ENCODE measurements around the gene GAK.

GAK gene

GRCh38 chr4:844752-845232, 87.3 kb downstream of the GAK start:
- in situ Hi-C loops (cut with MboI; ENCODE audit: low pct_unique_long_range_greater_than_20kb, low sequenced_read_pairs), result no loop called here
- no peak for DNase-seq

GRCh38 chr4:839675-840443, 92.3 kb downstream of the GAK start:
- no peak for DNase-seq
- in situ Hi-C loops (cut with MboI; ENCODE audit: low pct_unique_long_range_greater_than_20kb, low sequenced_read_pairs), result no loop called here

- in situ Hi-C loops (cut with MboI; ENCODE audit: low pct_unique_long_range_greater_than_20kb, low sequenced_read_pairs), result no loop called here
- no peak for DNase-seq
These were observed 94.3 kb downstream of the GAK start for GRCh38 chr4:837772-838171.

- in situ Hi-C loops (cut with MboI; ENCODE audit: low pct_unique_long_range_greater_than_20kb, low sequenced_read_pairs), result no loop called here
- no peak for DNase-seq
These were observed 95.3 kb downstream of the GAK start for GRCh38 chr4:836750-837301.

GRCh38 chr4:836003-836511, 96.1 kb downstream of the GAK start:
- DNase-seq, result no peak
- in situ Hi-C loops (cut with MboI; ENCODE audit: low pct_unique_long_range_greater_than_20kb, low sequenced_read_pairs), result no loop called here

GRCh38 chr4:835148-836002, 96.7 kb downstream of the GAK start:
- no peak for DNase-seq
- in situ Hi-C loops (cut with MboI; ENCODE audit: low pct_unique_long_range_greater_than_20kb, low sequenced_read_pairs), result no loop called here

- no peak for DNase-seq
- in situ Hi-C loops (cut with MboI; ENCODE audit: low pct_unique_long_range_greater_than_20kb, low sequenced_read_pairs), result no loop called here
These were observed 97.6 kb downstream of the GAK start for GRCh38 chr4:834368-835147.

- DNase-seq, result no peak
- in situ Hi-C loops (cut with MboI; ENCODE audit: low pct_unique_long_range_greater_than_20kb, low sequenced_read_pairs), result no loop called here
These were observed 98.3 kb downstream of the GAK start for GRCh38 chr4:833731-834367.

GRCh38 chr4:833156-833555, 99.0 kb downstream of the GAK start:
- no peak for DNase-seq
- in situ Hi-C loops (cut with MboI; ENCODE audit: low pct_unique_long_range_greater_than_20kb, low sequenced_read_pairs), result no loop called here

GRCh38 chr4:832536-832935, 99.6 kb downstream of the GAK start:
- no peak for DNase-seq
- in situ Hi-C loops (cut with MboI; ENCODE audit: low pct_unique_long_range_greater_than_20kb, low sequenced_read_pairs), result no loop called here

- no peak for DNase-seq
- in situ Hi-C loops (cut with MboI; ENCODE audit: low pct_unique_long_range_greater_than_20kb, low sequenced_read_pairs), result no loop called here
These were observed 100.0 kb downstream of the GAK start for GRCh38 chr4:832108-832507.

- DNase-seq, result no peak
- in situ Hi-C loops (cut with MboI; ENCODE audit: low pct_unique_long_range_greater_than_20kb, low sequenced_read_pairs), result no loop called here
These were observed 100.7 kb downstream of the GAK start for GRCh38 chr4:831483-831805.

GRCh38 chr4:830601-831482, 101.3 kb downstream of the GAK start:
- in situ Hi-C loops (cut with MboI; ENCODE audit: low pct_unique_long_range_greater_than_20kb, low sequenced_read_pairs), result no loop called here
- DNase-seq, result no peak

- in situ Hi-C loops (cut with MboI; ENCODE audit: low pct_unique_long_range_greater_than_20kb, low sequenced_read_pairs), result no loop called here
- DNase-seq, result no peak
These were observed 102.1 kb downstream of the GAK start for GRCh38 chr4:829761-830600.

GRCh38 chr4:829291-829690, 102.8 kb downstream of the GAK start:
- in situ Hi-C loops (cut with MboI; ENCODE audit: low pct_unique_long_range_greater_than_20kb, low sequenced_read_pairs), result no loop called here
- no peak for DNase-seq

- DNase-seq, result no peak
- in situ Hi-C loops (cut with MboI; ENCODE audit: low pct_unique_long_range_greater_than_20kb, low sequenced_read_pairs), result no loop called here
These were observed 103.4 kb downstream of the GAK start for GRCh38 chr4:828641-829271.

All from KBM-7 (cell line).